Hepatocyte (in vitro differentiated cells): ENCODE results near the gene CDHR2.

Experiments used
- CTCF ChIP-seq: fragments of 200-600 bp; sonication (generic); IDR thresholded peaks from 2 replicates; pipeline ENCODE4 v1.5.1; 2016; ENCODE audit warnings: antibody characterized with exemption, mild to moderate bottlenecking; ENCODE audit not compliant: poor library complexity
- EZH2 ChIP-seq: fragments of 200-600 bp; sonication (generic); IDR thresholded peaks from 2 replicates; pipeline ENCODE4 v1.6.1; 2016; ENCODE audit warnings: antibody characterized with exemption, mild to moderate bottlenecking, borderline replicate concordance

- TF ChIP-seq CTCF (no peak), EZH2 (no peak)
Measured at GRCh38 chr5:176565760-176566288, 16.7 kb downstream of the CDHR2 start.
